ENCODE data around the gene XAGE2.
A peak's percentile ranks its signal among the peaks of the same experiment; 100 is the strongest.

The XAGE2 gene

DNA sequence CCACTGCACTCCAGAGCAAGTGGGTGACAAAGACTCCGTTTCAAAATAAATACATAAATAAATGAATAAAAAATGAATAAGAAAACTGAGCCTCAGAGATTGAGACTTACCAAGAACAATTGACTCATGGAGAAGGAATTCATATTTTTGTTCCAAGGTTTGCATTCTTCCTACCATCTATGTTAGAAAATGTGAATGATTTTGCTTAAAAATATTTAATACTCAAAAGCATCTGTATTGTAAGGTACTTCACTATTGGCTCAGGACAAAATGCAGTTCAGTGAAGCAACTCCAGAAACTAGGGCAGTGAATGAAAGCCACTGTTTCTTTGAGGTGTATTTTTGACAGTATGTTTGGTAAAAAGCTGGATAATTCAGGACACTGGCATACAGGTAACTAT is 54.1 kb downstream of the XAGE2 start:
- TF ChIP-seq, protein P1, sequence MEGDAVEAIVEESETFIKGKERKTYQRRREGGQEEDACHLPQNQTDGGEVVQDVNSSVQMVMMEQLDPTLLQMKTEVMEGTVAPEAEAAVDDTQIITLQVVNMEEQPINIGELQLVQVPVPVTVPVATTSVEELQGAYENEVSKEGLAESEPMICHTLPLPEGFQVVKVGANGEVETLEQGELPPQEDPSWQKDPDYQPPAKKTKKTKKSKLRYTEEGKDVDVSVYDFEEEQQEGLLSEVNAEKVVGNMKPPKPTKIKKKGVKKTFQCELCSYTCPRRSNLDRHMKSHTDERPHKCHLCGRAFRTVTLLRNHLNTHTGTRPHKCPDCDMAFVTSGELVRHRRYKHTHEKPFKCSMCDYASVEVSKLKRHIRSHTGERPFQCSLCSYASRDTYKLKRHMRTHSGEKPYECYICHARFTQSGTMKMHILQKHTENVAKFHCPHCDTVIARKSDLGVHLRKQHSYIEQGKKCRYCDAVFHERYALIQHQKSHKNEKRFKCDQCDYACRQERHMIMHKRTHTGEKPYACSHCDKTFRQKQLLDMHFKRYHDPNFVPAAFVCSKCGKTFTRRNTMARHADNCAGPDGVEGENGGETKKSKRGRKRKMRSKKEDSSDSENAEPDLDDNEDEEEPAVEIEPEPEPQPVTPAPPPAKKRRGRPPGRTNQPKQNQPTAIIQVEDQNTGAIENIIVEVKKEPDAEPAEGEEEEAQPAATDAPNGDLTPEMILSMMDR (IDR thresholded peaks at IDR 0.05; ENCODE audit: low read depth, low read length) = no peak
- peak; percentile 65 to 85 for DNase-seq (ENCODE audit: low read depth in 2 of 2)
- H3K4me3 ChIP-seq (replicated peaks in 1 of 2; ENCODE audit: low read depth in 2 of 2, low read length in 2 of 2) = no peak overlapping the region

DNA sequence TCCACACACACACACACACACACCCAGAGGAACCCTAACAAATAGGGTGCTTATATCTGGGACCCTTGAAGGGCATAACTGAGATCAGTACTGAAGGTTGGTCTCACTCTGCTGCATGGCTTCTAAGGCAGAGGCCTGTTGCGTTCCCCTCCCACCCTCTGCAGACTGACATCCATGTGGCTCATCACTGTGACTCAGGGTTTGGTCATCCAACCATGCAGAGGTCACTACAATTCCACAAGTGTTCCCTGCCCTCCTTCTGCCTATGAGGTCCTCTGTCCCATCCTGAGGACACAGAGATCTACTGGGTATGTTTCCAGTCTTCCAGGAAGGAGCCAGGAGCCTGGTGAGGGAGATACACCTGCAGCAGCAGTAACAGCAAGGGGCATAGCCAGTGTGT is 55.8 kb downstream of the XAGE2 start:
- no peak overlapping the region for H3K4me3 ChIP-seq (replicated peaks in 1 of 2; ENCODE audit: low read depth in 2 of 2, low read length in 2 of 2)
- DNase-seq (ENCODE audit: low read depth in 2 of 2) = peak; percentile 0 to 67
- TF ChIP-seq, protein P1 (IDR thresholded peaks at IDR 0.05; ENCODE audit: low read depth, low read length) = no peak

Measured in cardiac fibroblast (primary cell).